CD4-positive, alpha-beta T cell (primary cell): ENCODE data around the gene BBOF1. TPM values are rescaled to one million over a fixed set of nuclear protein-coding genes. Genes with fewer than 3 reads are reported as not detected.

Experiments used
- ATAC-seq: fragments of 200-7000 bp; cut with Tn5 transposase; one replicate; pipeline ENCODE4 v1.10.0; 2022; ENCODE audit warnings: mild to moderate bottlenecking; ENCODE audit not compliant: poor library complexity
- CTCF ChIA-PET: fragments of 350-600 bp; sonication (Branson Sonifier 250); formaldehyde crosslinking; loops from one replicate; lab custom pipeline; 2021; ENCODE audit warnings: antibody characterized with exemption, inconsistent platforms; lab: Charles Lee
- POLR2A ChIA-PET: fragments of 350-600 bp; sonication (Branson Sonifier 250); formaldehyde crosslinking; loops from one replicate; lab custom pipeline; 2021; ENCODE audit warnings: antibody characterized with exemption, inconsistent platforms; lab: Charles Lee
- DNase-seq, 14 experiments: peaks; one replicate each; pipeline ENCODE4 v3.0.0-alpha.2; 2013 to 2020; ENCODE audit warnings: mixed read lengths in 2 of 14
- H3K27ac ChIP-seq, 2 donors: one replicate each; pipeline versions ENCODE4 v1.5.1 to v1.7.0; 2013; ENCODE audit warnings: low read length in 2 of 2, low read depth in 1 of 2, mild to moderate bottlenecking in 1 of 2
- H3K27me3 ChIP-seq, 2 experiments: 1 replicate in 1 of 2; 2 replicates in 1 of 2; pipeline versions ENCODE4 v1.6.1 to v1.7.0; 2013; ENCODE audit warnings: low read length in 2 of 2, control low read depth in 1 of 2, mild to moderate bottlenecking in 1 of 2, moderate library complexity in 1 of 2; ENCODE audit not compliant: insufficient read depth in 2 of 2, control insufficient read depth in 1 of 2
- H3K36me3 ChIP-seq: one replicate; pipeline ENCODE4 v1.6.1; 2013; ENCODE audit warnings: low read length, control low read depth; ENCODE audit not compliant: insufficient read depth
- H3K4me1 ChIP-seq: one replicate; pipeline ENCODE4 v1.6.1; 2013; ENCODE audit warnings: low read length, control low read depth; ENCODE audit not compliant: insufficient read depth
- H3K4me3 ChIP-seq: one replicate; pipeline ENCODE4 v1.5.1; 2013; ENCODE audit warnings: mild to moderate bottlenecking, low read length, moderate library complexity
- H3K9me3 ChIP-seq, 2 experiments: 1 replicate in 1 of 2; 2 replicates in 1 of 2; pipeline versions ENCODE4 v1.6.1 to v1.7.0; 2013; ENCODE audit warnings: low read length in 2 of 2, mild to moderate bottlenecking in 2 of 2, control low read depth in 1 of 2, moderate library complexity in 1 of 2; ENCODE audit not compliant: control insufficient read depth in 1 of 2, insufficient read depth in 1 of 2
- H3K27ac Mint-ChIP-seq: one replicate; pipeline ENCODE4 v1.8.0; 2020; ENCODE audit warnings: mixed read lengths
- H3K27me3 Mint-ChIP-seq: one replicate; pipeline ENCODE4 v1.8.0; 2021; ENCODE audit warnings: mixed read lengths
- H3K36me3 Mint-ChIP-seq: one replicate; pipeline ENCODE4 v1.8.0; 2021; ENCODE audit warnings: low read depth, mixed read lengths
- H3K4me1 Mint-ChIP-seq: one replicate; pipeline ENCODE4 v1.8.0; 2021; ENCODE audit warnings: low read depth, mixed read lengths
- H3K4me3 Mint-ChIP-seq: one replicate; pipeline ENCODE4 v1.8.0; 2020; ENCODE audit warnings: mild to moderate bottlenecking, mixed read lengths
- H3K9me3 Mint-ChIP-seq: one replicate; pipeline ENCODE4 v1.8.0; 2020; ENCODE audit warnings: mixed read lengths
- CTCF ChIP-seq: fragments of 200-600 bp; IDR thresholded peaks from one replicate; pipeline ENCODE4 v1.8.0; 2022; ENCODE audit warnings: antibody characterized with exemption, mild to moderate bottlenecking
- intact Hi-C, 2 experiments: fragments of 100-400 bp; cut with DNase I in 1 of 2; cut with micrococcal nuclease in 1 of 2; formaldehyde crosslinking; loops; one replicate each; pipeline versions ENCODE4 v1.15.1 to v1.9.0; 2023 to 2025; cut with DNase I, micrococcal nuclease
- total RNA-seq, 174 experiments: library from RNA in 2 of 174; stranded (reverse) in 2 of 174; gene quantifications; one replicate each; pipeline ENCODE4 v1.2.3 and lab custom pipeline; 2021 to 2026

The BBOF1 gene
- total RNA-seq, 2 experiments from 2014 or later, result 1.8 to 2.4 TPM

- no peaks in the 10 kb centered on the region for H3K27me3 Mint-ChIP-seq
- Histone ChIP-seq H3K4me3 (no peak overlapping the region), H3K27ac (no peak overlapping the region), H3K36me3 (peaks cover 10% of the 10 kb centered on the region), H3K27me3 (no peaks in the 10 kb centered on the region), H3K4me1 (peaks cover 10% of the 10 kb centered on the region), H3K9me3 (no peaks in the 10 kb centered on the region)
- H3K4me1 Mint-ChIP-seq, result peaks cover 12% of the 10 kb centered on the region
- no peak for TF ChIP-seq CTCF
- ChIA-PET CTCF (interaction anchor here (0.6 kb wide), 1 partner anchor 35 kb away, joined by 4 read pairs; no protein-coding TSS in a partner anchor), POLR2A (no interaction called here)
- H3K36me3 Mint-ChIP-seq, result peaks cover 26% of the 10 kb centered on the region
- H3K27ac Mint-ChIP-seq, result no peak overlapping the region
- no peak overlapping the region for H3K4me3 Mint-ChIP-seq
- DNase-seq (no peak), ATAC-seq (no peak)
- no peaks in the 10 kb centered on the region for H3K9me3 Mint-ChIP-seq
- intact Hi-C loops, result no loop called here
Measured at GRCh38 chr14:74014299-74014698, 4.8 kb upstream of the BBOF1 start.

- Histone ChIP-seq H3K27ac (no peak overlapping the region), H3K36me3 (peaks cover 10% of the 10 kb centered on the region), H3K4me3 (no peak overlapping the region), H3K9me3 (no peaks in the 10 kb centered on the region), H3K4me1 (peaks cover 16% of the 10 kb centered on the region), H3K27me3 (no peaks in the 10 kb centered on the region)
- no peak for TF ChIP-seq CTCF
- H3K27me3 Mint-ChIP-seq, result no peaks in the 10 kb centered on the region
- CTCF ChIA-PET, result no interaction called here
- no peak overlapping the region for H3K4me3 Mint-ChIP-seq
- no peak overlapping the region for H3K27ac Mint-ChIP-seq
- no peaks in the 10 kb centered on the region for H3K9me3 Mint-ChIP-seq
- peaks cover 21% of the 10 kb centered on the region for H3K4me1 Mint-ChIP-seq
- POLR2A ChIA-PET, result no interaction called here
- peaks cover 20% of the 10 kb centered on the region for H3K36me3 Mint-ChIP-seq
- DNase-seq, result no peak
- intact Hi-C loops, result loop anchor here (5.0 kb wide), 2 partner anchors 303 to 477 kb away; partner anchors contain the start of genes PNMA1 (in 2 of the 2), ISCA2 (in 1 of the 2) and NPC2 (in 1 of the 2)
- no peak for ATAC-seq
Measured at GRCh38 chr14:74015176-74015575, 4.0 kb upstream of the BBOF1 start.

- Histone ChIP-seq H3K27ac (no peak overlapping the region), H3K9me3 (no peaks in the 10 kb centered on the region), H3K27me3 (no peaks in the 10 kb centered on the region), H3K36me3 (peaks cover 6% of the 10 kb centered on the region), H3K4me1 (peaks cover 16% of the 10 kb centered on the region), H3K4me3 (no peak overlapping the region)
- Mint-ChIP-seq H3K4me3 (no peak overlapping the region), H3K9me3 (no peaks in the 10 kb centered on the region), H3K27me3 (no peaks in the 10 kb centered on the region), H3K4me1 (peaks cover 22% of the 10 kb centered on the region), H3K27ac (no peak overlapping the region), H3K36me3 (peaks cover 14% of the 10 kb centered on the region)
- intact Hi-C loops, result loop anchor here (5.0 kb wide), 2 partner anchors 304 to 476 kb away; partner anchors contain the start of genes PNMA1 (in 2 of the 2), ISCA2 (in 1 of the 2) and NPC2 (in 1 of the 2)
- POLR2A ChIA-PET, result no interaction called here
- no peak for ATAC-seq
- CTCF ChIA-PET, result interaction anchor here (1.2 kb wide), 1 partner anchor 29 kb away, joined by 3 read pairs; no protein-coding TSS in a partner anchor
- DNase-seq, result no peak
- TF ChIP-seq CTCF, result no peak
Measured at GRCh38 chr14:74015963-74016362, 3.2 kb upstream of the BBOF1 start.
